ENCODE measurements around the gene PALM2AKAP2. TPM values are rescaled to one million over a fixed set of nuclear protein-coding genes. Genes with fewer than 3 reads are reported as not detected.

The PALM2AKAP2 gene
- total and polyA plus RNA-seq, 2 donors (not counting 3 experiments of a cell fraction or from before 2014, with no cell fraction given), result 0.01 TPM; not detected in 1

GRCh38 chr9:109742776-109743348 is 37.1 kb upstream of the PALM2AKAP2 start:
- H3K4me3 ChIP-seq (replicated peaks in 1 of 3; ENCODE audit: insufficient read depth in 1 of 3, low read depth in 1 of 3, low read length in 3 of 3), result no peak overlapping the region
- FAIRE-seq (no peak), DNase-seq (ENCODE audit: low read depth, low spot score) (no peak)
- dilution Hi-C loops (cut with MboI; ENCODE audit: extremely low pct_ligation_motif_present, low sequenced_read_pairs) (no loop called here), intact Hi-C loops (cut with micrococcal nuclease) (no loop called here)
- no peaks in the 10 kb centered on the region for H3K9me3 ChIP-seq (replicated peaks; ENCODE audit: control insufficient read depth, insufficient read depth, low read length)
- TF ChIP-seq CTCF (IDR thresholded peaks at IDR 0.05; ENCODE audit: extremely low read depth in 1 of 2, insufficient read depth in 1 of 2, low read depth in 1 of 2, low read length in 2 of 2), result no peak
- TF ChIP-seq MYC (IDR thresholded peaks at IDR 0.05; ENCODE audit: low read depth, low read length), result no peak
- no peak for TF ChIP-seq POLR2AphosphoS5 (IDR thresholded peaks at IDR 0.05; ENCODE audit: insufficient read depth, low read depth, low read length)
- no peak for TF ChIP-seq GATA2 (IDR thresholded peaks at IDR 0.05; ENCODE audit: insufficient read depth, insufficient read length, low read depth, low read length)
- TF ChIP-seq POLR2A (IDR thresholded peaks at IDR 0.05; ENCODE audit: low read depth, low read length), result no peak
- no peak for TF ChIP-seq EZH2 (IDR thresholded peaks at IDR 0.05; ENCODE audit: borderline replicate concordance, low read depth, low read length, severe bottlenecking)
- no peak for TF ChIP-seq MAX (IDR thresholded peaks at IDR 0.05; ENCODE audit: insufficient read depth, insufficient read length)
- no peak for TF ChIP-seq JUN (IDR thresholded peaks at IDR 0.05; ENCODE audit: borderline replicate concordance, insufficient read depth, insufficient read length, low read depth)
- no peak for TF ChIP-seq FOS (IDR thresholded peaks at IDR 0.05; ENCODE audit: borderline replicate concordance, insufficient read depth, low read length)
- no peak overlapping the region for H3K27ac ChIP-seq (ENCODE audit: insufficient read depth, low read depth, low read length)
- no peaks in the 10 kb centered on the region for H3K79me2 ChIP-seq (ENCODE audit: control insufficient read depth, insufficient read depth, low read length)
- no TSS peak for BruUV-seq (replicated peaks)
- no peaks in the 10 kb centered on the region for H3K36me3 ChIP-seq (ENCODE audit: control insufficient read depth in 2 of 2, extremely low read depth in 1 of 2, insufficient read depth in 2 of 2, low read length in 2 of 2)
- H3K27me3 ChIP-seq (ENCODE audit: control insufficient read depth in 2 of 2, insufficient read depth in 2 of 2, low read length in 2 of 2), result peaks cover 0 to 8% of the 10 kb centered on the region in 2 experiments
- ChIA-PET CTCF (interaction anchor here (1.3 kb wide), 1 partner anchor 16 kb away, joined by 3 read pairs; no protein-coding TSS in a partner anchor), POLR2A (no interaction called here)
- H3K4me2 ChIP-seq (ENCODE audit: insufficient read depth, low read length), result no peak overlapping the region
- no peaks in the 10 kb centered on the region for H3K9me1 ChIP-seq (replicated peaks; ENCODE audit: control insufficient read depth, extremely low read depth, insufficient read depth, low read length)
- H3K4me1 ChIP-seq (ENCODE audit: control insufficient read depth, extremely low read depth, insufficient read depth, low read length), result no peaks in the 10 kb centered on the region
- no peak overlapping the region for H3K9ac ChIP-seq (replicated peaks; ENCODE audit: extremely low read depth, insufficient read depth, low read length)
- H2AFZ ChIP-seq (ENCODE audit: low read depth, low read length), result no peak overlapping the region
- H4K20me1 ChIP-seq (replicated peaks; ENCODE audit: control insufficient read depth, extremely low read depth, insufficient read depth, low read length), result no peaks in the 10 kb centered on the region
